ENCODE results near the gene COPS7A. TPM values are rescaled to one million over a fixed set of nuclear protein-coding genes. Genes with fewer than 3 reads are reported as not detected.

The COPS7A gene
- total and polyA plus RNA-seq, 9 of the 15 experiments (the other 6 are each of a cell fraction or from before 2014, with no cell fraction given), result 12.7 to 36.0 (median 24.3) TPM

GRCh38 chr12:6723607-6724408 is at the start of gene COPS7A (continued):
- TF ChIP-seq ETS1 (conservative IDR thresholded peaks at IDR 0.05; ENCODE audit: control insufficient read depth, low read depth, low read length) (peak; percentile 78; the same call in 1 of the 2 replicates), NCOA1 (IDR thresholded peaks at IDR 0.05; ENCODE audit: low read depth) (no peak), ZBTB12 (CRISPR knock-in tag; IDR thresholded peaks at IDR 0.05) (peak; percentile 83), TEAD1 (CRISPR knock-in tag; IDR thresholded peaks at IDR 0.05) (peak in 1 of 2 experiments; percentile 29; a peak in 1 of 4 replicates), CREB3L1 (IDR thresholded peaks at IDR 0.05; ENCODE audit: borderline replicate concordance, low read depth) (peak; percentile 98), E2F1 (CRISPR knock-in tag; IDR thresholded peaks at IDR 0.05) (no peak), ZSCAN29 (IDR thresholded peaks at IDR 0.05) (no peak), YY1 (IDR thresholded peaks at IDR 0.05; ENCODE audit: borderline replicate concordance in 1 of 3, control insufficient read depth in 1 of 3, extremely low read depth in 1 of 3, insufficient read depth in 3 of 3, insufficient read length in 1 of 3, insufficient replicate concordance in 2 of 3, low read depth in 1 of 3, low read length in 2 of 3) (peak; percentile 15 to 82 (median 54)), NFIX (CRISPR knock-in tag; IDR thresholded peaks at IDR 0.05; ENCODE audit: low read depth) (no peak), MEIS2 (IDR thresholded peaks at IDR 0.05; ENCODE audit: partially characterized antibody) (peak; percentile 40), MYNN (IDR thresholded peaks at IDR 0.05) (no peak), MYNN (CRISPR knock-in tag; IDR thresholded peaks at IDR 0.05) (no peak), PHF20 (IDR thresholded peaks at IDR 0.05; ENCODE audit: partially characterized antibody) (peak; percentile 84), KAT8 (IDR thresholded peaks at IDR 0.05; ENCODE audit: low read depth) (no peak), STAT6 (CRISPR knock-in tag; IDR thresholded peaks at IDR 0.05) (no peak), ZNF740 (CRISPR knock-in tag; IDR thresholded peaks at IDR 0.05) (0 out of 2 replicates have a peak, but pooled peaks have one; percentile 58), ZNF740 (tag; IDR thresholded peaks at IDR 0.05) (peak in 1 of 2 experiments; percentile 66; a peak in 2 of 4 replicates)

Data from K562 (cell line).